Neural progenitor cell (in vitro differentiated cells): ENCODE results near the gene IGDCC3. TPM values are rescaled to one million over a fixed set of nuclear protein-coding genes. Genes with fewer than 3 reads are reported as not detected.

Experiments used
- DNase-seq: peaks from one replicate; pipeline ENCODE4 v3.0.0-alpha.2; 2016; ENCODE audit warnings: low spot score
- H2AFZ ChIP-seq: fragments of 200-600 bp; sonication (generic); replicated peaks from 2 replicates; pipeline ENCODE4 v1.6.1; 2016; ENCODE audit warnings: antibody characterized with exemption
- H3F3A ChIP-seq: fragments of 200-600 bp; sonication (generic); 2 replicates; pipeline ENCODE4 v1.6.1; 2016; ENCODE audit warnings: antibody characterized with exemption, low read depth
- H3K27ac ChIP-seq: fragments of 200-600 bp; sonication (generic); 2 replicates; pipeline ENCODE4 v1.5.1; 2016; ENCODE audit warnings: mild to moderate bottlenecking
- H3K27me3 ChIP-seq: fragments of 200-600 bp; sonication (generic); 2 replicates; pipeline ENCODE4 v1.6.1; 2016; ENCODE audit warnings: mild to moderate bottlenecking, moderate library complexity
- H3K36me3 ChIP-seq: fragments of 200-600 bp; sonication (generic); 2 replicates; pipeline ENCODE4 v1.5.1; 2016
- H3K4me1 ChIP-seq: fragments of 200-600 bp; sonication (generic); 2 replicates; pipeline ENCODE4 v1.6.1; 2016; ENCODE audit warnings: mixed run types
- H3K4me2 ChIP-seq: fragments of 200-600 bp; sonication (generic); 2 replicates; pipeline ENCODE4 v1.6.1; 2016
- H3K4me3 ChIP-seq: fragments of 200-600 bp; sonication (generic); 2 replicates; pipeline ENCODE4 v1.5.1; 2016
- H3K79me2 ChIP-seq: fragments of 200-600 bp; sonication (generic); 2 replicates; pipeline ENCODE4 v1.6.1; 2016; ENCODE audit warnings: low read depth
- H3K9ac ChIP-seq: fragments of 200-600 bp; sonication (generic); 2 replicates; pipeline ENCODE4 v1.6.1; 2016
- H3K9me3 ChIP-seq: fragments of 200-600 bp; sonication (generic); 2 replicates; pipeline ENCODE4 v1.5.1; 2016; ENCODE audit warnings: low read depth
- H4K20me1 ChIP-seq: fragments of 200-600 bp; sonication (generic); 2 replicates; pipeline ENCODE4 v1.6.1; 2016; ENCODE audit warnings: low read depth
- H3K27ac Mint-ChIP-seq: 3 replicates; pipeline ENCODE4 v1.8.0; 2021; ENCODE audit warnings: mixed read lengths
- H3K27me3 Mint-ChIP-seq: 2 replicates; pipeline ENCODE4 v1.8.0; 2022; ENCODE audit warnings: low read depth, mild to moderate bottlenecking, inconsistent platforms, moderate library complexity, mixed read lengths; ENCODE audit not compliant: insufficient read depth
- H3K36me3 Mint-ChIP-seq: 3 replicates; pipeline ENCODE4 v1.8.0; 2021; ENCODE audit warnings: mixed read lengths
- H3K4me1 Mint-ChIP-seq: 3 replicates; pipeline ENCODE4 v1.8.0; 2021; ENCODE audit warnings: mixed read lengths
- H3K4me3 Mint-ChIP-seq: 3 replicates; pipeline ENCODE4 v1.8.0; 2021; ENCODE audit warnings: mild to moderate bottlenecking, moderate library complexity, mixed read lengths
- H3K9me3 Mint-ChIP-seq: 3 replicates; pipeline ENCODE4 v1.8.0; 2020; ENCODE audit warnings: mixed read lengths
- EZH2 ChIP-seq: fragments of 200-600 bp; sonication (generic); IDR thresholded peaks from 2 replicates; pipeline ENCODE4 v1.6.1; 2017; ENCODE audit warnings: antibody characterized with exemption, mild to moderate bottlenecking, moderate library complexity
- EZH2phosphoT487 ChIP-seq: fragments of 200-600 bp; sonication (generic); IDR thresholded peaks from 2 replicates; pipeline ENCODE4 v1.6.1; 2017; ENCODE audit warnings: antibody characterized with exemption
- total RNA-seq: library from RNA; depleted of rRNA; stranded (reverse); fragments of >200 nt; gene quantifications from 2 replicates; pipeline ENCODE4 v1.2.3, GENCODE V29; 2015; ENCODE audit warnings: low replicate concordance
- TF ChIP-seq, protein P1 (sequence below): fragments of 200-600 bp; sonication (generic); IDR thresholded peaks from 2 replicates; pipeline ENCODE4 v1.5.1; 2017; ENCODE audit warnings: antibody characterized with exemption, mild to moderate bottlenecking

IGDCC3 gene
- total RNA-seq, 1 donor from 2014 or later = 15.8 TPM

GRCh38 chr15:65339416-65339815 is 38.4 kb downstream of the IGDCC3 start:
- Histone ChIP-seq H3K4me3 (no peak overlapping the region), H3K4me2 (no peak overlapping the region), H3K36me3 (no peaks in the 10 kb centered on the region), H3K9ac (no peak overlapping the region), H3K9me3 (no peaks in the 10 kb centered on the region), H3K27me3 (no peaks in the 10 kb centered on the region), H2AFZ (no peak overlapping the region), H4K20me1 (peaks cover 17% of the 10 kb centered on the region), H3K27ac (no peak overlapping the region), H3F3A (peaks cover 28% of the 10 kb centered on the region), H3K79me2 (no peaks in the 10 kb centered on the region), H3K4me1 (peaks cover 52% of the 10 kb centered on the region)
- Mint-ChIP-seq H3K4me1 (peaks cover 71% of the 10 kb centered on the region), H3K4me3 (no peak overlapping the region), H3K27ac (peak overlapping the region; percentile 23), H3K9me3 (no peaks in the 10 kb centered on the region), H3K36me3 (peaks cover 5% of the 10 kb centered on the region), H3K27me3 (peaks cover 7% of the 10 kb centered on the region)
- no peak for DNase-seq
- TF ChIP-seq, protein P1, sequence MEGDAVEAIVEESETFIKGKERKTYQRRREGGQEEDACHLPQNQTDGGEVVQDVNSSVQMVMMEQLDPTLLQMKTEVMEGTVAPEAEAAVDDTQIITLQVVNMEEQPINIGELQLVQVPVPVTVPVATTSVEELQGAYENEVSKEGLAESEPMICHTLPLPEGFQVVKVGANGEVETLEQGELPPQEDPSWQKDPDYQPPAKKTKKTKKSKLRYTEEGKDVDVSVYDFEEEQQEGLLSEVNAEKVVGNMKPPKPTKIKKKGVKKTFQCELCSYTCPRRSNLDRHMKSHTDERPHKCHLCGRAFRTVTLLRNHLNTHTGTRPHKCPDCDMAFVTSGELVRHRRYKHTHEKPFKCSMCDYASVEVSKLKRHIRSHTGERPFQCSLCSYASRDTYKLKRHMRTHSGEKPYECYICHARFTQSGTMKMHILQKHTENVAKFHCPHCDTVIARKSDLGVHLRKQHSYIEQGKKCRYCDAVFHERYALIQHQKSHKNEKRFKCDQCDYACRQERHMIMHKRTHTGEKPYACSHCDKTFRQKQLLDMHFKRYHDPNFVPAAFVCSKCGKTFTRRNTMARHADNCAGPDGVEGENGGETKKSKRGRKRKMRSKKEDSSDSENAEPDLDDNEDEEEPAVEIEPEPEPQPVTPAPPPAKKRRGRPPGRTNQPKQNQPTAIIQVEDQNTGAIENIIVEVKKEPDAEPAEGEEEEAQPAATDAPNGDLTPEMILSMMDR = no peak
- TF ChIP-seq EZH2 = no peak
- TF ChIP-seq EZH2phosphoT487 = no peak

DNA sequence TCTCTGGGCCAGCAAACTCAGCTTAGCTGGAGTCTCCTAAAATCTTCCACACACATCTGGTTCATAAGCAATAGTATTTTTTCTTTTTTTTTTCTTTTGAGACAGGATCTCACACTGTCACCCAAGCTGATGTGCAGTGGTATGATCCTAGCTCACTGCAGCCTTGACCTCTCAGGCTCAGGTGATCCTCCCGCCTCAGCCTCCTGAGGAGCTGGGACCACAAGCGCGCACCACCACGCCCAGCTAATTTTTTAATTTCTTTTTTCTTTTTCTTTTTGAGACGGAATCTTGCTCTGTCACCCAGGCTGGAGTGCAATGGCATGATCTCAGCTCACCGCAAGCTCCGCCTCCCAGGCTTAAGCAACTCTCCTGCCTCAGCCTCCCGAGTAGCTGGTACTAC is 39.0 kb downstream of the IGDCC3 start:
- H3K4me1 ChIP-seq = peaks cover 57% of the 10 kb centered on the region
- H3K9me3 ChIP-seq = no peaks in the 10 kb centered on the region
- H3F3A ChIP-seq = peaks cover 33% of the 10 kb centered on the region
- Mint-ChIP-seq H3K4me1 (peaks cover 72% of the 10 kb centered on the region), H3K4me3 (no peak overlapping the region), H3K27ac (no peak overlapping the region), H3K9me3 (no peaks in the 10 kb centered on the region), H3K27me3 (peaks cover 7% of the 10 kb centered on the region), H3K36me3 (peaks cover 5% of the 10 kb centered on the region)
- H2AFZ ChIP-seq = no peak overlapping the region
- H3K4me2 ChIP-seq = no peak overlapping the region
- no peaks in the 10 kb centered on the region for H3K27me3 ChIP-seq
- no peak overlapping the region for H3K4me3 ChIP-seq
- H3K79me2 ChIP-seq = no peaks in the 10 kb centered on the region
- TF ChIP-seq, protein P1 = no peak
- TF ChIP-seq EZH2 (no peak), EZH2phosphoT487 (no peak)
- DNase-seq = no peak
- H3K27ac ChIP-seq = no peak overlapping the region
- no peak overlapping the region for H3K9ac ChIP-seq
- H4K20me1 ChIP-seq = peaks cover 22% of the 10 kb centered on the region
- no peaks in the 10 kb centered on the region for H3K36me3 ChIP-seq

GRCh38 chr15:65338366-65338765 is 39.4 kb downstream of the IGDCC3 start:
- Mint-ChIP-seq H3K27ac (no peak overlapping the region), H3K27me3 (peaks cover 7% of the 10 kb centered on the region), H3K36me3 (peaks cover 5% of the 10 kb centered on the region), H3K4me3 (no peak overlapping the region), H3K9me3 (no peaks in the 10 kb centered on the region), H3K4me1 (peaks cover 72% of the 10 kb centered on the region)
- Histone ChIP-seq H3K4me2 (peak overlapping the region; percentile 23), H3K27ac (no peak overlapping the region), H3K4me3 (no peak overlapping the region), H3K9me3 (no peaks in the 10 kb centered on the region), H4K20me1 (peaks cover 27% of the 10 kb centered on the region), H3K79me2 (no peaks in the 10 kb centered on the region), H3K36me3 (no peaks in the 10 kb centered on the region), H3K4me1 (peaks cover 62% of the 10 kb centered on the region), H2AFZ (no peak overlapping the region), H3K9ac (no peak overlapping the region), H3K27me3 (no peaks in the 10 kb centered on the region), H3F3A (peaks cover 33% of the 10 kb centered on the region)
- TF ChIP-seq EZH2 (no peak), EZH2phosphoT487 (no peak)
- TF ChIP-seq, protein P1 = no peak
- DNase-seq = no peak
